ENCODE measurements around the gene IQCK. TPM values are rescaled to one million over a fixed set of nuclear protein-coding genes. Genes with fewer than 3 reads are reported as not detected.

The IQCK gene
- total RNA-seq: 4.0 and 9.6 TPM in 2 replicates

DNA sequence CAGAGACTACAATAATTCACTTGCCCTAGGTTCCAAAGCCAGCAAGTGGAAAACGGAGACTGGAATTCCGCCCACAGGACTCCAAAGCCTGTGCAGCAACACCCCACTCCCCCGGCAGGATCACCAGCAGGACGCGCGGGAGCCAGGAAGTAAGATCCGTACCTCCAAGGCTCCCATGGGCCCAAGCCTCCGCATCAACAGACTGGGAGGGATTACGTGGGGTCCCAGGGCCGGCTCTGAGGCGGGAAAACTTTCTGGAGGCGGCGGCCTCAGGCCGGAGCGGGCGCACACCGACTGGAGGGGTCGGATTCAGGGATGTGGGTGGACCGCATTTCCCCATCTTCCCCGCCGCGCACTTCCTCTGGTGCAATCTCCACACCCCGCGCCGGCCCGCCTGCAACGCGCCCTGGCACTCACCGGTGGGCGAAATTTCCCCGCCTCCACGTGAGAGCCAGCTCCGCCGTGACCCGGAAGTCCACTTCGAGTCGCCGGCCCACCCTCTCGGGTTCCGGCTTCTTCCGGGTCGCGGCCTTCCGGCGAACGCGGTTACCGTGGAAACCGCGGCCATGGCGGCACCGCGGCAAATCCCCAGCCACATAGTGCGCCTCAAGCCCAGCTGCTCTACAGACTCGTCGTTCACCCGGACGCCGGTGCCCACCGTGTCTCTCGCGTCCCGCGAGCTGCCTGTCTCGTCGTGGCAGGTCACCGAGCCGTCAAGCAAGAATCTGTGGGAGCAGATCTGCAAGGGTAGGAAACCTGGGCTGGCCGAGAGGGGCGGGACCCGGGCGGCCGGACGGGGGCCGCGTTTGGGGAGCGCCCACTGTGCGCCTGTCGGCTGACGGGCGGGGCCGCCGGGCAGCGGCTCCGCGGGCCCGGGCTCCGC is at the start of gene IQCK, which contains the start of gene KNOP1:
Gene IQCK, plus strand, starts transcription at position 531 of the 883 bp plus-strand sequence. Its CDS starts 36 bp downstream, at position 567.
Gene KNOP1, minus strand, starts transcription at position 487 of the 883 bp plus-strand sequence. CDS start 3,192 bp downstream, outside the sequence.

GRCh38 chr16:19884611-19885450 is 166.8 kb downstream of the IQCK start, which contains the start of gene GPRC5B:
Gene GPRC5B, minus strand, starts transcription at chr16:19884848. Its CDS starts 12,003 bp downstream, at chr16:19872845.

Other genes with a start within 250 kb of the IQCK start
- gene GDE1, start 196.2 kb upstream of the IQCK start, total RNA-seq: 46.8 and 48.1 TPM in 2 replicates
- gene CCP110, start 194.3 kb upstream of the IQCK start, total RNA-seq: 11.8 and 17.1 TPM in 2 replicates
- 24.8 and 26.1 TPM in 2 replicates for gene VPS35L, start 162.6 kb upstream of the IQCK start, total RNA-seq
- gene KNOP1, start within 50 bp of the IQCK start, total RNA-seq: 10.1 and 17.3 TPM in 2 replicates
- 8.6 and 11.6 TPM in 2 replicates for gene GPRC5B, start 166.6 kb downstream of the IQCK start, total RNA-seq